Upper lobe of left lung (tissue), 4 donors: ENCODE measurements around the gene RUNDC3A.

Source experiments
- CTCF ChIP-seq, 6 experiments: fragments of 450-650 bp in 4 of 6; fragments of 200-600 bp in 2 of 6; sonication (generic) in 2 of 6; IDR thresholded peaks; one replicate each; pipeline ENCODE4 v1.5.1; 2016 to 2019; ENCODE audit warnings: antibody characterized with exemption in 6 of 6
- POLR2AphosphoS5 ChIP-seq, 2 donors: sonication (generic); formaldehyde crosslinking; IDR thresholded peaks; one replicate each; pipeline ENCODE4 v1.5.1; 2017; ENCODE audit warnings: antibody characterized with exemption in 2 of 2

GRCh38 chr17:44343510-44344209 lies 35.3 kb downstream of the RUNDC3A start:
- TF ChIP-seq CTCF (IDR thresholded peaks at IDR 0.05) (no peak), POLR2AphosphoS5 (IDR thresholded peaks at IDR 0.05) (no peak)
